Sigmoid colon (tissue), 7 donors: ENCODE results near the gene ERBB2. TPM values are rescaled to one million over a fixed set of nuclear protein-coding genes. Genes with fewer than 3 reads are reported as not detected.

Source experiments
- DNase-seq: peaks from one replicate; pipeline ENCODE4 v3.0.0-alpha.2; 2019
- H3K27ac ChIP-seq, 4 donors: fragments of 200-600 bp; sonication (generic); one replicate each; pipeline ENCODE4 v1.5.1; 2016 to 2019; ENCODE audit warnings: mild to moderate bottlenecking in 1 of 4
- H3K27me3 ChIP-seq, 3 donors: fragments of 200-600 bp; sonication (generic); one replicate each; pipeline ENCODE4 v1.5.1; 2019; ENCODE audit warnings: mild to moderate bottlenecking in 1 of 3
- H3K36me3 ChIP-seq, 4 donors: fragments of 200-600 bp; sonication (generic); one replicate each; pipeline ENCODE4 v1.5.1; 2016 to 2019
- H3K4me1 ChIP-seq, 4 donors: fragments of 200-600 bp; sonication (generic); one replicate each; pipeline ENCODE4 v1.5.1; 2017 to 2019
- H3K4me3 ChIP-seq, 4 donors: fragments of 200-600 bp; sonication (generic); one replicate each; pipeline ENCODE4 v1.5.1; 2017 to 2019; ENCODE audit warnings: mild to moderate bottlenecking in 2 of 4, moderate library complexity in 1 of 4
- H3K9me3 ChIP-seq, 4 donors: fragments of 200-600 bp in 3 of 4; sonication (generic) in 3 of 4; one replicate each; pipeline versions ENCODE4 v1.5.1 to v1.6.1; 2013 to 2019
- CTCF ChIP-seq, 4 experiments: fragments of 450-650 bp in 3 of 4; fragments of 200-600 bp in 1 of 4; IDR thresholded peaks; one replicate each; pipeline ENCODE4 v1.5.1; 2016 to 2019; ENCODE audit warnings: antibody characterized with exemption in 4 of 4, mild to moderate bottlenecking in 3 of 4, moderate library complexity in 2 of 4
- EP300 ChIP-seq, 4 donors: sonication (generic); formaldehyde crosslinking; IDR thresholded peaks; one replicate each; pipeline ENCODE4 v1.6.1; 2017; ENCODE audit warnings: antibody characterized with exemption in 4 of 4
- POLR2A ChIP-seq, 2 donors: fragments of 450-650 bp; IDR thresholded peaks; one replicate each; pipeline ENCODE4 v1.6.1; 2016; ENCODE audit warnings: antibody characterized with exemption in 2 of 2, mild to moderate bottlenecking in 2 of 2, moderate library complexity in 2 of 2
- POLR2AphosphoS5 ChIP-seq, 4 donors: sonication (generic); formaldehyde crosslinking; IDR thresholded peaks; one replicate each; pipeline ENCODE4 v1.6.1; 2017; ENCODE audit warnings: antibody characterized with exemption in 4 of 4
- WGBS, 2 donors: extraction: QIAGEN DNeasy Blood & Tissue Kit; methylation state at CpG; one replicate each; pipeline ENCODE4 v1.1.7; 2013; 5-methylcytosine and 5-hydroxymethylcytosine counted together
- intact Hi-C: fragments of 100-400 bp; cut with DNase I; formaldehyde crosslinking; loops from one replicate; pipeline ENCODE4 v1.15.1; 2023
- polyA plus RNA-seq, 3 donors: library from polyadenylated mRNA; stranded (reverse); fragments of 200-250 nt; gene quantifications; one replicate each; pipeline ENCODE4 v1.2.3, GENCODE V29; 2013
- total RNA-seq, 4 donors: library from RNA; depleted of rRNA; stranded (reverse); fragments of >200 nt; gene quantifications; one replicate each; pipeline ENCODE4 v1.1.0, GENCODE V29; 2016
- donor health status: healthy with polysubstance abuse.
- donor health status: Bipolar disorder and iron deficiency.
- donor health status: healthy.

ERBB2 gene
- total and polyA plus RNA-seq, 7 donors: 11.8 to 58.9 (median 21.0) TPM

- no peak overlapping the region for H3K27ac ChIP-seq
- intact Hi-C loops: no loop called here
These were observed 24.3 kb upstream of the ERBB2 start for GRCh38 chr17:39675390-39676082.

GRCh38 chr17:39676198-39676819 is 23.6 kb upstream of the ERBB2 start:
- 21 to 34% methylated on average over 7 of the region's 7 CpGs for WGBS, 2 donors
- no peak overlapping the region for H3K27ac ChIP-seq
- peaks cover 6 to 12% (median 9%) of the 10 kb centered on the region in 3 donors for H3K27me3 ChIP-seq
- peaks cover 0 to 6% (median 0%) of the 10 kb centered on the region in 4 donors for H3K4me1 ChIP-seq
- H3K4me3 ChIP-seq: no peak overlapping the region
- intact Hi-C loops: no loop called here
- H3K36me3 ChIP-seq: peaks cover 0 to 16% (median 0%) of the 10 kb centered on the region in 4 donors
- TF ChIP-seq CTCF (IDR thresholded peaks at IDR 0.05): no peak
- no peak for DNase-seq
- no peaks in the 10 kb centered on the region for H3K9me3 ChIP-seq

More at GRCh38 chr17:39675390-39676082, 24.3 kb upstream of the ERBB2 start:
- Histone ChIP-seq H3K4me1 (peaks cover 0 to 6% (median 0%) of the 10 kb centered on the region in 4 donors), H3K27me3 (peaks cover 11 to 20% (median 17%) of the 10 kb centered on the region in 3 donors), H3K9me3 (no peaks in the 10 kb centered on the region), H3K4me3 (no peak overlapping the region), H3K36me3 (peaks cover 0 to 8% (median 0%) of the 10 kb centered on the region in 4 donors)
- 38 to 71% methylated on average over 10 of the region's 10 CpGs for WGBS, 2 donors
- TF ChIP-seq EP300 (IDR thresholded peaks at IDR 0.05): no peak
- DNase-seq: no peak

DNA sequence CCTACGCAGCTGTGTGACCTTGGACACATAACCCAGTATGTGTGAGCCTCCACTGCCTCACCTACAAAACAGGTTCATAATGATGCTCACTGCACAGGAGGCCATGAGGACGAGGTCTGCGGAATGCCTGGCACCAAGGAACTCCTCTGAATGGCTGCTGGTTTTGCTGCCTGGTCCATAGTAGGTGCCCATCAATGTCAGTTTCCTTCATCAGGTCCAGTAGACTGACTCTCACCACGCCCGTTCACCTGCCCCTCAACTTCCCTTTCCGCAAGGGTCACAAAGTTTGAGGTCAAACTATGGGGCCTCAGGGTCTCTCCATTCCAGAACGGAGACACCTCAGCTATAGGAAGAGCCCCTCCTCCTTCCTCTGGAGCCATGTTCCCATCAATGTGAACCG is 22.8 kb upstream of the ERBB2 start:
- H3K27ac ChIP-seq: peak overlapping the region in 1 of 4 donors; percentile 64
- H3K27me3 ChIP-seq: peaks cover 0 to 4% (median 1%) of the 10 kb centered on the region in 3 donors
- H3K4me1 ChIP-seq: peaks cover 0 to 6% (median 0%) of the 10 kb centered on the region in 4 donors
- intact Hi-C loops: no loop called here
- H3K9me3 ChIP-seq: no peaks in the 10 kb centered on the region
- WGBS, 2 donors: 72 to 83% methylated on average over 8 of the region's 8 CpGs
- no peak overlapping the region for H3K4me3 ChIP-seq
- DNase-seq: no peak
- no peak for TF ChIP-seq POLR2A (IDR thresholded peaks at IDR 0.05)
- no peak for TF ChIP-seq CTCF (IDR thresholded peaks at IDR 0.05)
- no peak for TF ChIP-seq POLR2AphosphoS5 (IDR thresholded peaks at IDR 0.05)
- no peak for TF ChIP-seq EP300 (IDR thresholded peaks at IDR 0.05)
- H3K36me3 ChIP-seq: peaks cover 0 to 17% (median 0%) of the 10 kb centered on the region in 4 donors

GRCh38 chr17:39677542-39678339 is 22.1 kb upstream of the ERBB2 start:
- peaks cover 0 to 22% (median 0%) of the 10 kb centered on the region in 4 donors for H3K36me3 ChIP-seq
- intact Hi-C loops: no loop called here
- DNase-seq: peak; percentile 77
- H3K4me3 ChIP-seq: no peak overlapping the region
- H3K27ac ChIP-seq: peak overlapping the region in 2 of 4 donors; percentile 31 to 64
- TF ChIP-seq CTCF (IDR thresholded peaks at IDR 0.05) (no peak), EP300 (IDR thresholded peaks at IDR 0.05) (no peak), POLR2AphosphoS5 (IDR thresholded peaks at IDR 0.05) (no peak), POLR2A (IDR thresholded peaks at IDR 0.05) (no peak)
- peaks cover 0 to 6% (median 0%) of the 10 kb centered on the region in 4 donors for H3K4me1 ChIP-seq
- WGBS, 2 donors: 70% methylated on average over 13 of the region's 13 CpGs
- no peaks in the 10 kb centered on the region for H3K9me3 ChIP-seq
- H3K27me3 ChIP-seq: no peaks in the 10 kb centered on the region
